NCI-H774 (cell line): ENCODE data around the gene PDCD1.
"Not testable (repeated sequence)": the region's sequence is repeated elsewhere in the genome, so short reads cannot be mapped to it uniquely, and the experiment has no call there.

Experiments used
- DNase-seq: peaks from one replicate; lab custom pipeline; 2025; lab: John Stamatoyannopoulos, UW

PDCD1 gene

DNA sequence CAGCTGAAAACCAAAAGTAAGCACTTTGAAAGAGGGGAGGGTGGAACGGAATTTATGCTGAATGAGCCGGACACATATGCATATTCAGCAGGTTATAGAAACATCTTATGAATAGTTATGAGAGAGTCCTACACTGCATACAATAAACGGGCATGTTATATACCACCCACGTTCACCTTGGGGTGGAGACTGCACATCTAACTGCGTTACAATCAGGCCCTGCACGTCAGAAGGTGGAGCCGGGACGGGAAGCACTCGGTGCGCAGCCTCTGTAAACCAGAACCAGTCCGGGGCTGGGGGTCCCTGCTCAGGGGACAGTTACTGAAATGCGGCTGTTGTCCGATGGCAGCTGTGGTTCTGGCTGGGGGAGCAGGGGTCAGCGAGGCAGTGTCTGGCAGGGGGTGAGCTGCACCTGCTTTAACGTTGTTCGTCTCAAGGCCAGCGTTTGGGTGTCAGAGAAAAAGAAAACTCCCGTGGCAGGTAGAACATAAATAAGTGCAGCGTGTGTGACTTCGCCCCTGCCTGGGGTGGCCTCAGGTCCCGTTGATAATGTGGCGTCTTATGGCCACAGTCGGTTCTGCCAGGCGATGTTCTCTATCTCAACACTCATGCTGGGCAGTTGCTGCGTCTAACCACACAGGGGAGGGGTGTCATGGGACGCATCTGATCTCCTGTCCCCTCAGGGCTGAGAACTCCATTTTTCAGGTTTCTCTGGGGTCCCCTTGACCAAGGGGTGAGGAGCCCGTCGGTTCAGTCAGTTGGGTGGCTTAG is 24.8 kb downstream of the PDCD1 start:
- not testable (repeated sequence) for DNase-seq

DNA sequence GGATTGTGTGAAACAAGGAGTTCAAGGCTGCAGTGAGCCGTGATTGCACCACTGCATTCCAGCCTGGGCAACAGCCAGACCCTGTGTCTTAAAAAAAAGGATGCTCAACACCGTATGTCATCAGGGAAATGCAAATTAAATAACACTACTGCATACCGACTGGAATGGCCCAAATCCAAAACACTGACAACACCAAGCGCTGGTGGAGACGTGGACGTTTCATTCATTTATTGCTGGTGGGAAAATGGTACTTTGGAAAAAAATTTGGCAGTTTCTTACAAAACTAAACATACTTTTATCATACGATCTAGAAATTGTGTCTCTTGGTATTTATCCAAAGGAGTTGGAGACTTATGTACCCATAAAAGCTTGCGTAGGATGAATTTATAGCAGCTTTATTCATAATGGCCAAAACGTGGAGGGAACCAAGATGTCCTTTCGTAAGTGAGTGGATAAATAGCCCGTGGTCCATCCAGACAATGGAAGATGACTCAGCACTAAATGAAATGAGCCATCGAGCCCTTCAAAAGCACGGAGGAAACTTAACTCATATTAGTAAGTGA is 25.5 kb downstream of the PDCD1 start:
- DNase-seq: no peak

DNA sequence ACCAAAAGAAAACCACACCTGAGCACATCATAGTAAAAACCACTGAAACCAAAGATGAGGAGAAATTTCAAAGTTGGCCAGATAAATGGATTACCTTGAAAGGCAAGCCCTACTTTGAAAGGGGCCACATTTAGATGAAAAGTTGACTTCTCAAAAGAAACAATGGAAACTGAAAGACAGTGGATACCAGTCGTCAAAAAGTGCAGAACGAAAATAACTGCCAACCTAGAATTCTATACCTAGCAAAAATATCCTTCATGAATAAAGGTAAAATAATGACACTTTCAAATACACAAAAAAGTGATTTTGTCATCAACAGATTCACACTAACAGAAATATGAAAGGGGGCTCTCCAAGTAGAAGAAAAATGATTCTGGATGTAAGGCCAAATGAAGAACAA is 31.3 kb downstream of the PDCD1 start:
- no peak for DNase-seq

DNA sequence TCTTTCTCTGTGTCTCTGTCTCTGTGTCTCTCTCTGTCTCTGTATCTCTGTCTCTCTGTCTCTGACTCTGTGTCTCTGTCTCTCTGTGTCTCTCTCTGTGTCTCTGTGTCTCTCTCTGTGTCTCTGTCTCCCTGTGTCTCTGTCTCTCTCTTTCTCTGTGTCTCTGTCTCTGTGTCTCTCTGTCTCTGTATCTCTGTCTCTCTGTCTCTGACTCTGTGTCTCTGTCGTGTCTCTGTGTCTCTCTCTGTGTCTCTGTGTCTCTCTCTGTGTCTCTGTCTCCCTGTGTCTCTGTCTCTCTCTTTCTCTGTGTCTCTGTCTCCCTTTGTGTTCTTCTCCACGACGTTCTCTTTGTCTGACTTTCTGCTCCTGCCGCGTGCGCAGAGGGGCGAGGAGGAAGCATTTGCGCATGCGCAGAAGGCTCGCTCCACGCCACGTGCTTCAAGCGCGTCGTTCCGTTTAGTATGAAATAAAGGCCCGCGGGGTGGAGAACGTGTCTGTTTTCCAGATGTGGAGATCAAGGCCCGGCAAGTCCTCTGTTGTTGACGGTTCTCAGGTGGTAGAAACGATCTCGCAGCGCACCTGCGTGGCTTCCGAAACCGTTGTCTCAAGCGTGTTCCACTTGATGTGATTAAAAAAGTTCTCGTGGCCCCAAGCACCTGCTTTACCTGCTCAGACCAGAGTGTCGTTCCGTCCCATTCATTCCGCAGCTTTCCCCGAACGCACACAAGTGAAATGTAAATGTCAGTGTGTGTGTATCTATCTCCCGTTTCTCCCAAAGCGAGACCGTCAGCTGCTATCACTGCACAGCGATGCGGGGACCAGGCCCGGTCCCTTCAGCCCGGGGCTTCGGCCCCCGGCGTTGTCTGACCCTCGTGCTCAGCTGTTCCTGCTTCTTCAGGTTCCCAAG is 34.9 kb downstream of the PDCD1 start:
- DNase-seq: not testable (repeated sequence)

DNA sequence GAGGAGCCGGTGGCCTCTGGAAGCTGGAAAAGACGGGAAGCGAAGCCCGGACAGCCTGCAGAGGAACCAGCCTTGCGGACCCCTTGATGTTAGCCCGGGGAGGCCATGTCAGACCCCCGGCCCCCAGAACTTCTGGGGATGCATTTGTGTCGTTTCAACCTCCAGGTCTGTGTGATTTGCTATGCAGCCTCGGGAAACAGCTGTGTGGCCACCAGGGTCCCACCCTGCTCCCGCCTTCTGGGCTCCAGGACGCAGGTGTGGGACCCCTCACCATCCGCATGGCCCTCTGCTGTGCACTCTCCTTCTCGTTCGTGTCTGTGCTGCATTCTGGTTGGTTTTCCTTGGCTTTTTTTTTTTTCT is 36.5 kb downstream of the PDCD1 start:
- no peak for DNase-seq

DNA sequence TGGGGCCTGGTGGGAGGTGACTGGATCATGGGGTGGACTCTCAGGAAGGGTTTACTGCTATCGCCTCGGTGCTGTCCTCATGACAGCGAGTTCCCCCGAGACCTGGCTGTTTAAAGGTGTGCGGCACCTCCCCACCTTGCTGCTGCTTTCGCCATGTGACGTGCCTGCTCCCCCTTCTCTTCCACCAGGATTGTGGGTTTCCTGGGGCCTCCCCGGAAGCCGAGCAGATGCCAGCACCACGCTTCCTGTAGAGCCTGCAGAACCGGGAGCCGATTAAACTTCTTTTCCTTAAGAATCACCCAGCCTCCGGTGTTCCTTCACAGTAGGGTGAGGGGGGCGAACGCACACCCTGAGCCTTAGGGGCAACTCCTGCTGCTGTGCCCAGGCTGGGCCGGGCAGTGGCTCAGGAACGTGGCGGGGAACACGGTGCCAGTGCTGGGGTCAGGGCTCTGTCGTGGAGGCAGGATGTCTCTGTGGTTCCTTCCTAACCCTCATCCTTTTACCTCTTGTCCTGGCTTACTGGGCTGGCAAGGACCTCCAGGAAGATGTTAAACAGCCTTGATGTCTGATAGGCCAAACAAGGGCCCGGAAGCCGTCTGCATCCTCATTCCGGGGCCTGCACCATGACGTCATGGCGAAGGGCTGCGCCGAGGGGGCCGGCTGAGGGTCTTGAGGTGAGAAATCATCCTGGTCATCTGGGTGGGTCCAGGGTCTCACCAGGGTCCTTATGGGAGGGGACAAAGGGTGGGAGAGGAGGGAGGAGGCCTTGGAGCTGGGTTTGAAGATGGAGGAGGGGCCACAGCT is 37.0 kb downstream of the PDCD1 start:
- DNase-seq: no peak

DNA sequence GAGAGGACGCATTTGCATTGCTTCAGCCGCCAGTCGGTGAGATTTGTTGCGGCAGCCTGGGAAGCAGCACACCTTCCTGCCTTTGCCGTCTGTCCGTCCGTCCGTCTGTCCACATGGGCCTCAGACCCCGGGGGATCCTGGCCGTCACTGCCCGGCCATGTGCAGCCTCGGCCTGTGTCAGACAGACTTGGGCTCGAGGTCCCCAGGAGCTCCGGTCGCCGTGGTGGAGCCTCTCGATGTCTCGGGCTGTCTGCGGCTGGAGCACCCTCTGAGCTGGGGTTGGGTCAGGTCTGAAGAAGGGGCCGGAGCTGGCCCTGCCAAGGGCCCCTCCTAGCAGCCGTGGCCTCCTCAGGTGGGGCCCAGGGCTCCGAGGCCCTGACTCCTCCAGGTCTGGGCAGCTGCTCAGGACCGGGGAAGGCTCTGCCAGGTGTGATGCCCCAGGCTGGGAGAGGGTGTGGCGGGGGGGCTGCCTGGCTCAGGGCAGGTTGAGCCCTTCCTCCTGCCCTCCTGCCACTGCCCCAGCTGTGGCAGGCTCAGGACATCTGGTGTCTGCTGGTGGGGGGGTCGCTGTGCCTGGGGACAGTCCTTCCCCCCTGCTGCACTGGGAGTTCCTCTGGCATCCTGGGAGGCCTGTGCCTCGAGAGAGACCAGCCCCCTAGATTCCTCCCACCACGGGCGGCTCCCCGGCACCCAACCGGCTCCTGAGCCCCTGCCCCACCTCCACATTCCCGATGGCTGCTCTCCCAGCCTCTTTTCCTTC is 37.9 kb downstream of the PDCD1 start:
- no peak for DNase-seq

DNA sequence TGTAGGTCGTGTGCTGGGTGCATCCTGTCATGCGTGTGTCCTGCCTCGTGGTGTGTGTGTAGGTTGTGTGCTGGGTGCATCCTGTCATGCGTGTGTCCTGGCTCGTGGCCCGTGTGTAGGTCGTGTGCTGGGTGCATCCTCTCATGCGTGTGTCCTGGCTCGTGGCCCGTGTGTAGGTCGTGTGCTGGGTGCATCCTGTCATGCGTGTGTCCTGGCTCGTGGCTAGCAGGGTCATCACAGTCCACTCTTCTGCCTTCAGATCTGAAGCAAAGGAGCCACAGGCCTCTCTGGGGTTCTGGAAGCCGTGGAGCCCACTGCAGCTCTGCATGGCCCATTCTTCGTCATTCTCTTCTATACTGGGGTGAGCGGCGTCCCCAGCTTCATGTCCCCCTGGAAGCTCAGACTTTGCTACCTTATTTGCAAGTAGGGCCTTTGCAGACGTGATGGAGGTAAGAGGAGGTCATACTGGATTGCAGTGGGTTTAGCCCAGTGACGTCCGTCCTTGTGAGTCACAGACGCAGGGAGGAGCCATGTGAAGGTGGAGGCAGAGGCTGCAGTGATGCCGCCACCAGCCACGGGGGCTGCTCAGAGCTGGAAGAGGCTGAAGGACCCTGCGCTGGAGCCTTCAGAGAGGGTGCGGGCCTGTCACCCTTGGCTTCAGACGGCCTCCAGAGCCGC is 38.6 kb downstream of the PDCD1 start:
- not testable (repeated sequence) for DNase-seq

DNA sequence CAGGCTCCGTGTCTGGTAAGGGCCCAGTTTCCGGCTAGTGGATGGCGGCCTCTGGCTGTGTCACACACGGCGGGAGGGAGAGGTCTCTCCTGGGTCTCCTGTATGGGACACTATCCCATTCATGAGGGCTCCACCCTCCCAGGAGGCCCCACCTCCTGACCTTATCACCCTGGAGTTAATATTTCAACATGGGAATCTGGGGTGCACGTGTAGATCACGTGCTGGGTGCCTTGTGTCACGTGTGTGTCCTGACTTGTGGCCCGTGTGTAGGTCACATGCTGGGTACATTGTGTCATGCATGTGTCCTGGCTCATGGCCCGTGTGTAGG is 39.8 kb downstream of the PDCD1 start:
- DNase-seq: no peak

DNA sequence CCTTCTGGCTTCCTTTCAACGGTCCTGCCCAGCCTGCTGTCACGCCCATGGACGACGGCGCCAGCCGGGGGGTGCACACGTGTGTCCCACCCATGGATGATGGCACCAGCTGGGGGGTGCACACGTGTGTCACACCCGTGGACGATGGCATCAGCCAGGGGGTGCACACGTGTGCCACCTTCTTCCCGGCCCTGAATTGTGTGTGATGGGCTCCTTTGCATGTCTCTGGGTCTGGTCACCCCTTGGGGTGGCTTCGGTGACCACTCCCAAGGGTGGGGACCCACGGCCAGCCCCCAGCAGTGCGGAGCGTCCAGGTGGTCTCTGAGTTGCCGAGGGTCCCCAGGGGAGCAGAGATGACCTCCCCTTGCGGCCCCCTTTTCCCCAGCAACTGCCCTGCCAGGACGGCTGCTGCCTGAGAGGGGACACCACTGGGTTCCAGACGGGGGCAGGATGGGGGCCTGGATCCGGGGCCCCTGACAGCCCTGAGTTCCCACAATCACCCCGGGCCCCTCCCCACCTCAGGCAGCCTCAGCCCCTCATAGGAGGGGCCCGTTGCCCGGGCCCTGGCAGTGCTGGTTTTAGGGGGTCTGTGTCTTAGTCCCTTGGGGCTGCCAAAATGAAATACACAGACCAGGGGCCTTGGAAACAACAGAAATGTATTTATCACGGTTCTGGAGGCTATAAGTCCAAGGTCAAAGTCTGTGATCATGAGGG is 40.3 kb downstream of the PDCD1 start:
- no peak for DNase-seq

DNA sequence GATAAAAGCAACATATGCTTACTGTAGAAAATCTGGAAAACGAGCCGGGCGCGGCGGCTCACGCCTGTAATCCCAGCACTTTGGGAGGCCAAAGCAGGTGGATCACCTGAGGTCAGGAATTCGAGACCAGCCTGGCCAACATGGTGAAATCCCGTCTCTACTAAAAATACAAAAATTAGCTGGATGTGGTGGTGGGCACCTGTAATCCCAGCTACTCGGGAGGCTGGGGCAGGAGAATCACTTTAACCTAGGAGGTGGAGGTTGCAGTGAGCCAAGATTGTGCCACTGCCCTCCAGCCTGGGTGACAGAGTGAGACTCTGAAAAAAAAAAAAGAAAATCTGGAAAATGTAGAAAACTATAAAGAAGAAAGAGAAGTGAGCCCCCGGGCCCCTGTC is 40.9 kb downstream of the PDCD1 start:
- DNase-seq: not testable (repeated sequence)

DNA sequence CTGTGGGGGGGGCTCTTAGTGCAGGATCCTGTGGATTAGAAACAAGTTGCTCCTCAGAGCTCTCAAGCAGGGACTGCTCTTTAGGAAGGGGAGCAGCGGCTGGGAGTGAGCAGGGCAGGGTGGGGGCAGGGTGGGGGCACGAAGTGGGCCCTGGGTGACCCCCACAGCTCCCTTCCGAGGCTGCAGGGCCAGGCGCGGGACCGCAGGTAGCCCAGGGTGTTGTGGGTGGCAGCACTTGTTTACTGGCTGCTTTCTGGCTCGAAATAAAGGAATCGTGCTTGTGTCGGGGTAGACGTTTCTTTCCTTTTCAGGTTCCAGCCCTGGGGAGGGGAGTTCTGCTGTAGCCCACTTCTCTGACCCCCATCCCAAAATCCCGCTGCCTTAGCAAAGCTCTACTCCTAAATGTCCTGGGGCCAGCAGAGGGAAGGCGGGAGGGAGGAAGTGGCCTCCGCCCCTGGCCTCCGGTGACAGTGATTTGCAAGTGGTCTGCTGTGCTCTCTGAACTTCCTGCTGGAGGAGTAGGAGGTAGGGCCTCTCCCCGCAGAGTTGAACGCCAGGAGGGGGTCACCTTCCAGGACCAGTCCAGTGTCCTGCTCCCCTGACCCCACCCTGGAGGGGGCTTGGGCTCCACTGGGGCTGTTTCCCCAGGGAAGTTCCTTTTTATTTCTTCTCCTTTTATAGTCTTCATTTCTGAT is 41.4 kb downstream of the PDCD1 start:
- no peak for DNase-seq

DNA sequence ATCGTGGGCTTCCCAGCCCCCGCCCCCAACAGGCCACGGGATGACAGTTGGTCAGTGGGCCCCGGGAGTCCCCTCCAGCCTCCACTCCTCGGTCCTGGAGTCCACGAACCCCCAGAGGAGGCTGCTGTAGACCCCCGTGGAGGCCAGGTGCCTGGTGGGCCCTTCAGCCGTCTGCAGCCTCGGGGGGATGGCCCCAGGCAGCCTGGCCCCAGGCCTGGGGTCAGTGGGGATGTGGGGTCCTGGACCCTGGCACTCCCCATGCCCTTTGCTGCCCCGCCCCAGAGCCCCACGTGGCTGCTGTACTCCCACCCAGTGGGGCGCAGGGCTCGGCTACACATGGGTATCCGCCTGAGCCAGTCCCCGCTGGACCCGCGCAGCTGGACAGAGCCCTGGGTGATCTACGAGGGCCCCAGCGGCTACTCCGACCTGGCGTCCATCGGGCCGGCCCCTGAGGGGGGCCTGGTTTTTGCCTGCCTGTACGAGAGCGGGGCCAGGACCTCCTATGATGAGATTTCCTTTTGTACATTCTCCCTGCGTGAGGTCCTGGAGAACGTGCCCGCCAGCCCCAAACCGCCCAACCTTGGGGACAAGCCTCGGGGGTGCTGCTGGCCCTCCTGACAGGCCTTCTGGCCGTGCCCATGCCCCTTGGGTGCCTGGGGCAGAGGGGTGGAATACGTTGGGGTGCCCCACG is 42.1 kb downstream of the PDCD1 start:
- no peak for DNase-seq

DNA sequence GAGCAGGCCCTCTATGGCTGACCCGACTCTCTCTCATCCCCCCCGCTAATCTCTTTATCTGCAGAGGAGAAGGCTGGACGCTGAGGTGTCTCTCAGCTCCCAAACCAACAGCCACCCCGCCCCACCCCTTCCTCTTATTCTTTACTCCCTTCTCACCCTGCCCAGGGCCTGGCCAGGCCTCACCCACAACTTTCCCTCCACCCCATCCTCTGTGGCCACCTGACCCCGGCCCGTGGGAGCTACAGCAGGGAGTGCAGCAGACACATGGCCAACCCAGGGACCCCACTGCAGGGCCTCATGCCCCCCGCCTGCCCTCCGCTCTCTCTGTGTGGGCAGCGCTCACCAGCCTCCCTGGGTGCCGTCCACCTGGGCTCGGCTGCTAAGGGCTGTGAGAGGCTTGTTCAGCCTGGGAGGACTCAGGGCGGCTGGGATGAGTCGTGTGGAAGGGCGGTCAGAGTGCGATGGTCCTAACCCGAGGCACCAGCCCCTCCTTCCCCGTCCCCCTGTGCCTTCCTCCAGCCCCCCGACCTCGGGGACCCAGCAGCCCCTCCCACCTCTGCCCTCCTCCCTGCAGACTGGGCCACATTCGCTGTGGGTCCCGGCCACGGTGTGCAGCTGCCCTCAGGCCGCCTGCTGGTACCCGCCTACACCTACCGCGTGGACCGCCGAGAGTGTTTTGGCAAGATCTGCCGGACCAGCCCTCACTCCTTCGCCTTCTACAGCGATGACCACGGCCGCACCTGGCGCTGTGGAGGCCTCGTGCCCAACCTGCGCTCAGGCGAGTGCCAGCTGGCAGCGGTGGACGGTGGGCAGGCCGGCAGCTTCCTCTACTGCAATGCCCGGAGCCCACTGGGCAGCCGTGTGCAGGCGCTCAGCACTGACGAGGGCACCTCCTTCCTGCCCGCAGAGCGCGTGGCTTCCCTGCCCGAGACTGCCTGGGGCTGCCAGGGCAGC is 42.9 kb downstream of the PDCD1 start:
- DNase-seq: no peak

DNA sequence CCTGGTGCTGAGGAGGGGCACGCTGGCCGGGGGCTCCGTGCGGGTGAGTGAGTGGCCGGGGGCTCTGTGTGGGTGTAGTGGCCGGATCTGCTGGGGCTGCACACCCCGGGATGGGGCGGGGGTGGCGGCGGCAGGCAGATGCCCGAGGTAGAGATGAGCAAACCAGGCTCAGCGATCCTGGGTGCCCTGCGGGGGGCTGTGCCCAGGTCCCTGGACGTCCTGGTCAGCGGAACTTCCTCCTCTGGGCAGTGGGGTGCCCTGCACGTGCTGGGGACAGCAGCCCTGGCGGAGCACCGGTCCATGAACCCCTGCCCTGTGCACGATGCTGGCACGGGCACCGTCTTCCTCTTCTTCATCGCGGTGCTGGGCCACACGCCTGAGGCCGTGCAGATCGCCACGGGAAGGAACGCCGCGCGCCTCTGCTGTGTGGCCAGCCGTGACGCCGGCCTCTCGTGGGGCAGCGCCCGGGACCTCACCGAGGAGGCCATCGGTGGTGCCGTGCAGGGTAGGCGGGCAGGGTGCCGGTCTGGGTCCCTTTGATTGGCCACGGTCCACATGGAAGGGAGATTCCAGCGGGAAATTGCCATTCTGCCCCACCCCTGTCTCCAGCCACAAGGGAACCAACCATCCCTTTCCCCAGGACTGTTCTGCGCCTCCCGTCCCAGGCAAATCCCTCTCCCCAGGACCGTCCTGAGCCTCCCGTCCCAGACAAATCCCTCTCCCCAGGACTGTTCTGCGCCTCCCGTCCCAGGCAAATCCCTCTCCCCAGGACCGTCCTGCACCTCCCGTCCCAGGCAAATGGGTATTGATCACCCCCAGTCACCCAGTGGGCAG is 43.8 kb downstream of the PDCD1 start:
- DNase-seq: no peak

DNA sequence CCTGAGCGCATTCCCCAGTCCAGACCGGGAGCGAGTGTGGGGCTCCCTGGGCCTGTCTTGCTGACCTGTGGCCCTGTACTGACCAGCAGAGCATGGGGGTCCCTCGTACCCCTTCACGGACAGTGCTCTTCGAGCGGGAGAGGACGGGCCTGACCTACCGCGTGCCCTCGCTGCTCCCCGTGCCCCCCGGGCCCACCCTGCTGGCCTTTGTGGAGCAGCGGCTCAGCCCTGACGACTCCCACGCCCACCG is 44.4 kb downstream of the PDCD1 start:
- no peak for DNase-seq

DNA sequence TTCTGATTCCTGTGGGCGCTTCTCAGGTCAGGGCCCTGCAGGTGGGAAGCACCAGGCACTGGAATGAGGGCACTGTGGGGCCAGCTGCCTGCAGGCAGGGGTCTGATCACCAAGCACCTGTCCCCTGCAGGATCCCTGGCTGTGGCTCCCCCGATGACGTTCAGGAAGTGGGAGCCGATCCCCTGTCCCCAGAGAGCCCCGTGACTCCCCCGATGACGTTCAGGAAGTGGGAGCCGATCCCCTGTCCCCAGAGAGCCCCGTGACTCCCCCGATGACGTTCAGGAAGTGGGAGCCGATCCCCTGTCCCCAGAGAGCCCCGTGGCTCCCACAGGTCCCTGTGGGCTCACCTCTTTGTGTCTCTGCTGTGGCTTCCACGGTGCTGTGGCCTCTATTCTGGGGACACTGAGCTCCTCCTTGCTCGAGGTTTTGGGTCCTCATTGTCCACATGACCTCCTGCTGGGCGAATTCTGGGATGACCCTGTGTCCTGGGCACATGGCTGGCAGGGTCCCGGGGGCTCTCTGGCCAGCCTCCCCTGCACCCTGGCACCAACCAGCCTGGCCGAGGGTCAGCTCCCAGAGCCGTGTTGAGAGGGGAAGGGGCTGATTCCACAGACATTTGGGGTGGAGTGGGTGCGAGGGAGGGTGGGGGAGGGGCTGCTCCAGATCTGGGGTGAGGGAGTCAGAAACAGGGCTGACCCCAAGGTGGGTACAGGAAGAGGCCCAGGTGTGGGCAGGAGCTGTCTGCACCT is 44.9 kb downstream of the PDCD1 start:
- no peak for DNase-seq
